Calu3 (cell line): Measurements from ENCODE around the gene HGFAC. TPM values are rescaled to one million over a fixed set of nuclear protein-coding genes. Genes with fewer than 3 reads are reported as not detected.

ENCODE experiments used
- BruUV-seq: library from RNA; stranded (reverse); fragments of 400-500 nt; replicated peaks from 2 replicates; lab custom pipeline; 2021; lab: Mats Ljungman, UMichigan
- CTCF ChIA-PET: fragments of 300-600 bp; sonication (Branson Sonifier 250); formaldehyde crosslinking; loops from one replicate; lab custom pipeline; 2022; ENCODE audit warnings: antibody characterized with exemption; lab: Charles Lee
- DNase-seq: peaks from one replicate; pipeline ENCODE4 v3.0.0; 2022
- H3K27ac Mint-ChIP-seq: one replicate; pipeline ENCODE4 v1.8.0; 2022; ENCODE audit warnings: mixed read lengths; ENCODE audit not compliant: unreplicated experiment
- H3K27me3 Mint-ChIP-seq: one replicate; pipeline ENCODE4 v1.8.0; 2022; ENCODE audit warnings: mixed read lengths; ENCODE audit not compliant: unreplicated experiment
- H3K36me3 Mint-ChIP-seq: one replicate; pipeline ENCODE4 v1.8.0; 2022; ENCODE audit warnings: mild to moderate bottlenecking, moderate library complexity, mixed read lengths; ENCODE audit not compliant: insufficient read depth, unreplicated experiment
- H3K4me1 Mint-ChIP-seq: one replicate; pipeline ENCODE4 v1.8.0; 2022; ENCODE audit warnings: mild to moderate bottlenecking, low read depth, mixed read lengths; ENCODE audit not compliant: unreplicated experiment
- H3K4me3 Mint-ChIP-seq: one replicate; pipeline ENCODE4 v1.8.0; 2022; ENCODE audit warnings: mild to moderate bottlenecking, low read depth, moderate library complexity, mixed read lengths; ENCODE audit not compliant: unreplicated experiment
- H3K9me3 Mint-ChIP-seq: one replicate; pipeline ENCODE4 v1.8.0; 2022; ENCODE audit warnings: low read depth, mixed read lengths; ENCODE audit not compliant: unreplicated experiment
- CTCF ChIP-seq: fragments of 200-600 bp; IDR thresholded peaks from one replicate; pipeline ENCODE4 v1.8.0; 2022; ENCODE audit warnings: antibody characterized with exemption; ENCODE audit not compliant: unreplicated experiment
- intact Hi-C: fragments of 100-400 bp; cut with micrococcal nuclease; formaldehyde crosslinking; loops from one replicate; pipeline ENCODE4 v1.10.0; 2022; ENCODE audit not compliant: unreplicated experiment
- total RNA-seq: library from RNA; stranded (reverse); gene quantifications from 2 replicates; pipeline ENCODE4 v1.2.3, GENCODE V29; 2022

HGFAC gene
- total RNA-seq, 1 experiment from 2014 or later = not detected

- CTCF ChIA-PET = no interaction called here
- intact Hi-C loops = no loop called here
- no TSS peak for BruUV-seq
- Mint-ChIP-seq H3K27me3 (no peaks in the 10 kb centered on the region), H3K4me1 (no peaks in the 10 kb centered on the region), H3K9me3 (no peaks in the 10 kb centered on the region), H3K27ac (no peak overlapping the region), H3K36me3 (no peaks in the 10 kb centered on the region), H3K4me3 (no peak overlapping the region)
- DNase-seq = no peak
- TF ChIP-seq CTCF = no peak
These were observed 9.4 kb upstream of the HGFAC start for GRCh38 chr4:3432381-3432790.

GRCh38 chr4:3433138-3433869 lies 8.5 kb upstream of the HGFAC start:
- no peaks in the 10 kb centered on the region for H3K27me3 Mint-ChIP-seq
- H3K36me3 Mint-ChIP-seq = no peaks in the 10 kb centered on the region
- H3K4me1 Mint-ChIP-seq = no peaks in the 10 kb centered on the region
- no TSS peak for BruUV-seq
- intact Hi-C loops = no loop called here
- TF ChIP-seq CTCF = no peak
- no peak for DNase-seq
- no peaks in the 10 kb centered on the region for H3K9me3 Mint-ChIP-seq
- no peak overlapping the region for H3K27ac Mint-ChIP-seq
- CTCF ChIA-PET = no interaction called here
- no peak overlapping the region for H3K4me3 Mint-ChIP-seq

GRCh38 chr4:3434881-3435685 lies 6.7 kb upstream of the HGFAC start:
- CTCF ChIA-PET = no interaction called here
- BruUV-seq = no TSS peak
- no peak overlapping the region for H3K4me3 Mint-ChIP-seq
- no peaks in the 10 kb centered on the region for H3K9me3 Mint-ChIP-seq
- no peak overlapping the region for H3K27ac Mint-ChIP-seq
- DNase-seq = no peak
- H3K27me3 Mint-ChIP-seq = no peaks in the 10 kb centered on the region
- intact Hi-C loops = no loop called here
- TF ChIP-seq CTCF = no peak
- no peaks in the 10 kb centered on the region for H3K4me1 Mint-ChIP-seq
- H3K36me3 Mint-ChIP-seq = no peaks in the 10 kb centered on the region

GRCh38 chr4:3435686-3435956 lies 6.1 kb upstream of the HGFAC start:
- CTCF ChIA-PET = no interaction called here
- intact Hi-C loops = no loop called here
- no peak overlapping the region for H3K27ac Mint-ChIP-seq

More at GRCh38 chr4:3435686-3435956, 6.1 kb upstream of the HGFAC start:
- Mint-ChIP-seq H3K9me3 (no peaks in the 10 kb centered on the region), H3K4me1 (no peaks in the 10 kb centered on the region), H3K36me3 (no peaks in the 10 kb centered on the region), H3K27me3 (no peaks in the 10 kb centered on the region), H3K4me3 (no peak overlapping the region)
- TF ChIP-seq CTCF = no peak
- no TSS peak for BruUV-seq
- DNase-seq = no peak
